Heart right ventricle (tissue), 16 donors: ENCODE results near the gene SLMAP. TPM values are rescaled to one million over a fixed set of nuclear protein-coding genes. Genes with fewer than 3 reads are reported as not detected.

Source experiments
- ATAC-seq, 8 donors: fragments of 200-7000 bp; cut with Tn5 transposase; one replicate each; pipeline ENCODE4 v1.9.1; 2020; ENCODE audit warnings: mild to moderate bottlenecking in 8 of 8, moderate library complexity in 8 of 8, moderate number of reproducible peaks in 1 of 8
- DNase-seq, 2 donors: peaks; one replicate each; pipeline ENCODE4 v3.0.0-alpha.2; 2020
- H3K27ac ChIP-seq, 10 donors: fragments of 200-600 bp; sonication (generic) in 2 of 10; one replicate each; pipeline versions ENCODE4 v1.5.0 to v1.8.0; 2020 to 2022; ENCODE audit warnings: mild to moderate bottlenecking in 3 of 10
- H3K27me3 ChIP-seq, 7 donors: fragments of 200-600 bp; one replicate each; pipeline ENCODE4 v1.8.0; 2021 to 2022; ENCODE audit warnings: mild to moderate bottlenecking in 2 of 7
- H3K36me3 ChIP-seq, 9 donors: fragments of 200-600 bp; sonication (generic) in 1 of 9; one replicate each; pipeline versions ENCODE4 v1.5.0 to v1.8.0; 2020 to 2022; ENCODE audit warnings: mild to moderate bottlenecking in 2 of 9
- H3K4me1 ChIP-seq, 9 donors: fragments of 200-600 bp; sonication (generic) in 1 of 9; one replicate each; pipeline versions ENCODE4 v1.5.0 to v1.8.0; 2020 to 2022; ENCODE audit warnings: mild to moderate bottlenecking in 4 of 9
- H3K4me3 ChIP-seq, 10 donors: fragments of 200-600 bp; sonication (generic) in 2 of 10; one replicate each; pipeline versions ENCODE4 v1.5.0 to v1.8.0; 2020 to 2022; ENCODE audit warnings: mild to moderate bottlenecking in 7 of 10, moderate library complexity in 2 of 10
- H3K9me3 ChIP-seq, 11 donors: fragments of 200-600 bp in 10 of 11; sonication (generic) in 2 of 11; one replicate each; pipeline versions ENCODE4 v1.5.0 to v1.8.0; 2013 to 2022; ENCODE audit warnings: mild to moderate bottlenecking in 2 of 11, control low read depth in 1 of 11, moderate library complexity in 1 of 11
- CTCF ChIP-seq, 9 donors: fragments of 200-600 bp; sonication (generic) in 2 of 9; IDR thresholded peaks; one replicate each; pipeline versions ENCODE4 v1.5.0 to v1.8.0; 2021 to 2022; ENCODE audit warnings: antibody characterized with exemption in 9 of 9, mild to moderate bottlenecking in 5 of 9, moderate library complexity in 1 of 9
- whole genome bisulfite sequencing, 2 donors: extraction: QIAGEN DNeasy Blood & Tissue Kit; methylation state at CpG; one replicate each; pipeline ENCODE4 v1.1.7; 2013; ENCODE audit warnings: inconsistent platforms in 1 of 2; 5-methylcytosine and 5-hydroxymethylcytosine counted together
- intact Hi-C, 10 donors: fragments of 100-400 bp; cut with DNase I; formaldehyde crosslinking; loops; one replicate each; pipeline versions ENCODE4 v1.11.1 to v1.14.2; 2022
- polyA plus RNA-seq, 2 donors: library from polyadenylated mRNA; stranded (reverse); fragments of 200-250 nt; gene quantifications; one replicate each; pipeline ENCODE4 v1.2.3, GENCODE V29; 2013
- total RNA-seq, 10 donors: library from RNA; stranded (reverse); fragmentation: NEBNext Ultra II Directional in 3 of 10; extraction: Animal tissue kit (Norgen Biotek cat#: 25700) in 3 of 10; gene quantifications; one replicate each; pipeline versions ENCODE4 v1.2.1 to v1.2.4, GENCODE V29; 2021 to 2023
- donor health status: Arrhythmogenic right ventricular cardiomyopathy.
- donor health status: ischemic (EF 13 %, LVEDD 7.1; RV severe dilation, severe dysfunction).
- donor health status: healthy with polysubstance abuse.
- donor health status: DM: no; HTN: yes; CAD: no.
- donor health status: DM: no; HTN: no; CAD: no.
- donor health status: ischemic (EF 25% LVEDD 6.9; RV normal size, moderate dysfunction).
- donor health status: ischemic (EF 25% LVEDD 5.7; RV mildly dilated, moderate dysfunction).
- donor health status: healthy.
- donor health status: DM: yes; HTN: yes; CAD: no.
- donor health status: Ischemic cardiomyopathy.
- donor health status: ischemic (EF 35%, LVEDD 5.7; RV mildly dilated, moderate dysfunction).
- donor health status: nonischemic (EF 11% LVEDD 7.7; RV severe dilation, severe dysfunction).
- donor health status: DM: yes; HTN: yes; CAD: no.
- donor health status: PGD.
- donor health status: ischemic (EF 29% LVEDD 5.4; RV normal size, mild dysfunction).
- donor health status: nonischemic (EF 23%, LVEDD 6.1; RV moderate dilation, normal function).

SLMAP gene
- total and polyA plus RNA-seq, 12 donors: 65.8 to 724 (median 341) TPM

- H3K27ac ChIP-seq: no peak overlapping the region
- no peaks in the 10 kb centered on the region for H3K36me3 ChIP-seq
- H3K9me3 ChIP-seq: peaks cover 0 to 16% (median 9%) of the 10 kb centered on the region in 11 donors
- ATAC-seq (peak in 7 of 8 donors; percentile 25 to 69 (median 44)), DNase-seq (no peak)
- H3K4me3 ChIP-seq: no peak overlapping the region
- 87 to 88% methylated on average over 5 of the region's 5 CpGs for whole genome bisulfite sequencing, 2 donors
- no peak for TF ChIP-seq CTCF (IDR thresholded peaks at IDR 0.05)
- peaks cover 0 to 19% (median 16%) of the 10 kb centered on the region in 9 donors for H3K4me1 ChIP-seq
- intact Hi-C loops: no loop called here
- no peaks in the 10 kb centered on the region for H3K27me3 ChIP-seq
Measured at GRCh38 chr3:57809609-57809968, 53.5 kb downstream of the SLMAP start.

GRCh38 chr3:57810048-57810447 lies 53.9 kb downstream of the SLMAP start:
- peak in 5 of 8 donors; percentile 22 to 54 (median 28) for ATAC-seq
- H3K27ac ChIP-seq: peak overlapping the region in 1 of 10 donors; percentile 34

GRCh38 chr3:57810471-57811137 lies 54.5 kb downstream of the SLMAP start:
- peak in 2 of 8 donors; percentile 43 to 48 for ATAC-seq
- no peak overlapping the region for H3K4me3 ChIP-seq
- intact Hi-C loops: no loop called here

More at GRCh38 chr3:57810048-57810447, 53.9 kb downstream of the SLMAP start:
- Histone ChIP-seq H3K27me3 (no peaks in the 10 kb centered on the region), H3K4me1 (peaks cover 0 to 17% (median 13%) of the 10 kb centered on the region in 9 donors), H3K36me3 (no peaks in the 10 kb centered on the region), H3K9me3 (peaks cover 0 to 16% (median 9%) of the 10 kb centered on the region in 11 donors), H3K4me3 (no peak overlapping the region)
- no peak for TF ChIP-seq CTCF (IDR thresholded peaks at IDR 0.05)
- intact Hi-C loops: no loop called here
- WGBS, 2 donors: 88 to 94% methylated on average over 7 of the region's 7 CpGs
- no peak for DNase-seq

GRCh38 chr3:57815036-57815435 lies 58.9 kb downstream of the SLMAP start:
- no peaks in the 10 kb centered on the region for H3K36me3 ChIP-seq
- H3K9me3 ChIP-seq: peaks cover 0 to 16% (median 9%) of the 10 kb centered on the region in 11 donors
- no peaks in the 10 kb centered on the region for H3K27me3 ChIP-seq
- peaks cover 0 to 24% (median 19%) of the 10 kb centered on the region in 9 donors for H3K4me1 ChIP-seq
- no peak overlapping the region for H3K27ac ChIP-seq
- 89 to 93% methylated on average over 6 of the region's 6 CpGs for WGBS, 2 donors
- TF ChIP-seq CTCF (IDR thresholded peaks at IDR 0.05): no peak
- intact Hi-C loops: no loop called here
- H3K4me3 ChIP-seq: no peak overlapping the region
- no peak for ATAC-seq
- no peak for DNase-seq

More at GRCh38 chr3:57810471-57811137, 54.5 kb downstream of the SLMAP start:
- no peak for DNase-seq
- peak overlapping the region in 1 of 10 donors; percentile 34 for H3K27ac ChIP-seq
- WGBS, 2 donors: 57 to 62% methylated on average over 9 of the region's 9 CpGs
- peaks cover 0 to 17% (median 8%) of the 10 kb centered on the region in 9 donors for H3K4me1 ChIP-seq
- H3K36me3 ChIP-seq: no peaks in the 10 kb centered on the region
- peaks cover 0 to 16% (median 9%) of the 10 kb centered on the region in 11 donors for H3K9me3 ChIP-seq
- no peak for TF ChIP-seq CTCF (IDR thresholded peaks at IDR 0.05)
- H3K27me3 ChIP-seq: no peaks in the 10 kb centered on the region
